Adrenal gland (tissue), 12 donors: ENCODE results near the gene H2AZ2. TPM values are rescaled to one million over a fixed set of nuclear protein-coding genes. Genes with fewer than 3 reads are reported as not detected.

ENCODE experiments used
- DNase-seq, 7 donors: peaks; one replicate each; pipeline ENCODE4 v3.0.0-alpha.2; 2019 to 2020
- H3K27ac ChIP-seq, 5 donors: fragments of 200-600 bp; sonication (generic) in 4 of 5; 1 replicate in 3 of 5; 2 replicates in 2 of 5; pipeline versions ENCODE4 v1.5.1 to v1.8.0; 2016 to 2020; ENCODE audit warnings: mild to moderate bottlenecking in 1 of 5
- H3K27me3 ChIP-seq: fragments of 200-600 bp; 2 replicates; pipeline ENCODE4 v1.8.0; 2021
- H3K36me3 ChIP-seq, 2 donors: fragments of 200-600 bp; replicated peaks in 1 of 2; 1 replicate in 1 of 2; 2 replicates in 1 of 2; pipeline versions ENCODE4 v1.5.1 to v1.8.0; 2018 to 2022
- H3K4me1 ChIP-seq, 2 donors: fragments of 200-600 bp; replicated peaks in 1 of 2; 1 replicate in 1 of 2; 2 replicates in 1 of 2; pipeline versions ENCODE4 v1.5.1 to v1.8.0; 2018 to 2021
- H3K4me3 ChIP-seq, 4 donors: fragments of 200-600 bp; sonication (generic) in 3 of 4; one replicate each; pipeline ENCODE4 v1.5.1; 2016 to 2018
- H3K9me3 ChIP-seq, 3 donors: fragments of 200-600 bp; sonication (generic) in 1 of 3; replicated peaks in 1 of 3; 1 replicate in 2 of 3; 2 replicates in 1 of 3; pipeline versions ENCODE4 v1.5.1 to v1.8.0; 2016 to 2021
- POLR2A ChIP-seq, 2 donors: fragments of 450-650 bp; IDR thresholded peaks; one replicate each; pipeline ENCODE4 v1.6.1; 2017; ENCODE audit warnings: antibody characterized with exemption in 2 of 2, mild to moderate bottlenecking in 2 of 2, moderate library complexity in 1 of 2
- WGBS, 4 donors: extraction: QIAGEN DNeasy Blood & Tissue Kit in 2 of 4; methylation state at CpG; one replicate each; pipeline versions ENCODE4 v1.1.5 to v1.1.7; 2013 to 2017; 5-methylcytosine and 5-hydroxymethylcytosine counted together
- intact Hi-C, 2 donors: fragments of 100-400 bp; cut with DNase I; formaldehyde crosslinking; loops; one replicate each; pipeline versions ENCODE4 v1.14.1 to v1.15.0; 2022 to 2023
- polyA plus RNA-seq, 3 donors: library from polyadenylated mRNA; stranded (reverse); fragments of 200-250 nt in 2 of 3; fragments of 350-450 nt in 1 of 3; fragmentation: Illumina TruSeq in 1 of 3; extraction: RNeasy Lipid Tissue Mini Kit (QIAGEN cat#74804) in 1 of 3; gene quantifications; one replicate each; pipeline ENCODE4 v1.2.3, GENCODE V29; 2013 to 2014
- total RNA-seq, 9 donors: library from RNA; depleted of rRNA in 4 of 9; stranded (reverse); fragments of >200 nt in 4 of 9; fragments of 120-200 nt in 1 of 9; fragmentation: NEBNext Ultra II Directional in 1 of 9; extraction: Animal tissue kit (Norgen Biotek cat#: 25700) in 1 of 9; gene quantifications; one replicate each; pipeline versions ENCODE4 v1.1.0 to v1.2.4, GENCODE V29; 2013 to 2023
- TF ChIP-seq, protein P1 (sequence below), 6 experiments: fragments of 450-650 bp in 4 of 6; fragments of 200-600 bp in 2 of 6; sonication (generic) in 1 of 6; IDR thresholded peaks; 1 replicate in 5 of 6; 2 replicates in 1 of 6; pipeline versions ENCODE4 v1.5.1 to v1.8.0; 2016 to 2021; ENCODE audit warnings: antibody characterized with exemption in 6 of 6, mild to moderate bottlenecking in 2 of 6, moderate library complexity in 1 of 6
- donor health status: healthy with polysubstance abuse.
- donor health status: Bipolar disorder and iron deficiency.
- donor health status: DM: yes; HTN: yes; CAD: no.
- donor health status: DM: no; HTN: no; CAD: no.
- donor health status: DM: no; HTN: no; CAD: no.
- donor health status: DM: yes; HTN: yes; CAD: no.

Gene H2AZ2
- total and polyA plus RNA-seq, 12 donors, result 62.7 to 158 (median 111) TPM

DNA sequence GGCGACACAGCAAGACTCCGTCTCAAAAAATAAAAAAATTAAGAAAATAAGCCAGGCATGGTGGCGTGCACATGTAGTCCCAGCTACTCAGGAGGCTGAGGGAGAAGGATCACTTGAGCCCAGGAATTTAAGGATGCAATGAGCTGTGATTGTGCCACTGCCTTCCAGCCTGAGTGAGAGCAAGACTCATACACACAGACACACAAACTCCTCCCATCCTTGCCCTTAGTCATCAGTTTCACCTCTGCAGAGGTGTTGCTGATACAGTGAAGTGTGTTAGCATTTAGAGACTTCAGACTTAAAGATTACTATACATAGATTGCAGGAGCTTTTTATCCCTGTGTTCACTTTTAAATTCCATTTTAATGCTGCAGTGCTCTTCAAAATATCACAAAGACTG lies 5.5 kb upstream of the H2AZ2 start:
- no peak for TF ChIP-seq POLR2A (IDR thresholded peaks at IDR 0.05)
- TF ChIP-seq, protein P1, sequence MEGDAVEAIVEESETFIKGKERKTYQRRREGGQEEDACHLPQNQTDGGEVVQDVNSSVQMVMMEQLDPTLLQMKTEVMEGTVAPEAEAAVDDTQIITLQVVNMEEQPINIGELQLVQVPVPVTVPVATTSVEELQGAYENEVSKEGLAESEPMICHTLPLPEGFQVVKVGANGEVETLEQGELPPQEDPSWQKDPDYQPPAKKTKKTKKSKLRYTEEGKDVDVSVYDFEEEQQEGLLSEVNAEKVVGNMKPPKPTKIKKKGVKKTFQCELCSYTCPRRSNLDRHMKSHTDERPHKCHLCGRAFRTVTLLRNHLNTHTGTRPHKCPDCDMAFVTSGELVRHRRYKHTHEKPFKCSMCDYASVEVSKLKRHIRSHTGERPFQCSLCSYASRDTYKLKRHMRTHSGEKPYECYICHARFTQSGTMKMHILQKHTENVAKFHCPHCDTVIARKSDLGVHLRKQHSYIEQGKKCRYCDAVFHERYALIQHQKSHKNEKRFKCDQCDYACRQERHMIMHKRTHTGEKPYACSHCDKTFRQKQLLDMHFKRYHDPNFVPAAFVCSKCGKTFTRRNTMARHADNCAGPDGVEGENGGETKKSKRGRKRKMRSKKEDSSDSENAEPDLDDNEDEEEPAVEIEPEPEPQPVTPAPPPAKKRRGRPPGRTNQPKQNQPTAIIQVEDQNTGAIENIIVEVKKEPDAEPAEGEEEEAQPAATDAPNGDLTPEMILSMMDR (IDR thresholded peaks at IDR 0.05), result no peak
- no peaks in the 10 kb centered on the region for H3K36me3 ChIP-seq
- no peaks in the 10 kb centered on the region for H3K27me3 ChIP-seq
- H3K4me1 ChIP-seq, result no peaks in the 10 kb centered on the region
- H3K4me3 ChIP-seq, result no peak overlapping the region
- 73 to 83% (median 76%) methylated on average over 3 of the region's 3 CpGs for WGBS, 4 donors
- intact Hi-C loops, result no loop called here
- no peak overlapping the region for H3K27ac ChIP-seq
- DNase-seq, result no peak
- H3K9me3 ChIP-seq, result no peaks in the 10 kb centered on the region

DNA sequence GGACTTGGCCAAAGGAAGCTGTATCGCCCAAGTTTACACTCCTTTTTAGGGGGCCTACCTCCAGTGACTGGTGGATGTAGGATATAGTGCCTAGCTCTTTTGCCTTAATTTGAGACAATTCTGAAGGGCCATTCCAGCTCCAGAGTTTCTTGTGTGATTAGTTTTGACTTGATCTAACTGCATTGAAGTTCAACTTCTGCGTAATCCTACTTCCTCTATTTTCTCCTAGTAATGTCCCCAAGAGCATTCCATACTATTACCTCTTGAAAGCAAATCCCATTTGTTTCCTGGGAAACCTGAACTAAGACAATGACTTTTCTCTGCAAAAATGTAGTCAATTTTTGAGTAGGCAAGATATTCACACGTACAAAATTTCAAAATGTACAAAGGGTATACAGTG lies 4.7 kb upstream of the H2AZ2 start:
- Histone ChIP-seq H3K4me1 (no peaks in the 10 kb centered on the region), H3K36me3 (no peaks in the 10 kb centered on the region), H3K9me3 (no peaks in the 10 kb centered on the region), H3K27me3 (no peaks in the 10 kb centered on the region), H3K4me3 (no peak overlapping the region), H3K27ac (no peak overlapping the region)
- 78 to 88% (median 84%) methylated on average over 3 of the region's 3 CpGs for WGBS, 4 donors
- intact Hi-C loops, result no loop called here
- TF ChIP-seq, protein P1 (IDR thresholded peaks at IDR 0.05), result no peak
- no peak for TF ChIP-seq POLR2A (IDR thresholded peaks at IDR 0.05)
- no peak for DNase-seq

DNA sequence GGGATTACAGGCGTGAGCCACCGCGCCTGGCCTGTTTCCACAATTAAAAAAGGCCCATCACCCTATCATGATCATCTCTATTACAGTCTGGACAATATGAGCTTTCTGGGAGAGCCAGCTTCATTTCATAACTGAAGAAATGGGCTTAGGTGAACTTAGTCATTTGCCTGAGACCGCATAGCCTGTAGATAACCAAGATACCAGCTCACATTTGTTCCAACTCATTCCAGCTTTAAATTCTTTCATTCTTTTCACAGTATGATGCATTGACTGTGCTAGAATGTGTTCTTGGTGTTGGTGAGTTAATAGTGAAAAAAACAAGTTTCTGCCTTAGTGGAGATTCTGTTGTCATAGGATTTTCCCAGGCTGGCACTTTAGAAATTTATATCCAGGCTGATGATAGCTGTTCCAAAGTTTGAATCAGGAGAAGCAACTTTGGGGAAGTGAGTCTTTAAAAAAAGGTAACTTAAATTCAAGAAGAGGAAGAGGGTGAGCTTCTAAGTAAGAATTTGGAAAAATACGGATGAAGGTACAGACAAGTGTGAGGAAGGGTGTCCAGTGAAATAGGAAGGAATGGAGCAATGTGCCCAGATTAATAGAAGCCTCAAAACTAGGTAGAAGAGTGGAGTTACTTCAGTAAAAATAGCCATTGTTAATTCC lies 2.1 kb upstream of the H2AZ2 start:
- Histone ChIP-seq H3K4me1 (peaks cover 0 to 17% of the 10 kb centered on the region in 2 donors), H3K36me3 (no peaks in the 10 kb centered on the region), H3K9me3 (no peaks in the 10 kb centered on the region), H3K4me3 (no peak overlapping the region), H3K27me3 (no peaks in the 10 kb centered on the region), H3K27ac (no peak overlapping the region)
- intact Hi-C loops, result loop anchor here in 1 of 2 donors (5.0 kb wide), 1 partner anchor 258 kb away; no protein-coding TSS in a partner anchor
- no peak for DNase-seq
- TF ChIP-seq, protein P1 (IDR thresholded peaks at IDR 0.05), result no peak
- no peak for TF ChIP-seq POLR2A (IDR thresholded peaks at IDR 0.05)
- 75 to 86% (median 75%) methylated on average over 5 of the region's 5 CpGs for WGBS, 4 donors

DNA sequence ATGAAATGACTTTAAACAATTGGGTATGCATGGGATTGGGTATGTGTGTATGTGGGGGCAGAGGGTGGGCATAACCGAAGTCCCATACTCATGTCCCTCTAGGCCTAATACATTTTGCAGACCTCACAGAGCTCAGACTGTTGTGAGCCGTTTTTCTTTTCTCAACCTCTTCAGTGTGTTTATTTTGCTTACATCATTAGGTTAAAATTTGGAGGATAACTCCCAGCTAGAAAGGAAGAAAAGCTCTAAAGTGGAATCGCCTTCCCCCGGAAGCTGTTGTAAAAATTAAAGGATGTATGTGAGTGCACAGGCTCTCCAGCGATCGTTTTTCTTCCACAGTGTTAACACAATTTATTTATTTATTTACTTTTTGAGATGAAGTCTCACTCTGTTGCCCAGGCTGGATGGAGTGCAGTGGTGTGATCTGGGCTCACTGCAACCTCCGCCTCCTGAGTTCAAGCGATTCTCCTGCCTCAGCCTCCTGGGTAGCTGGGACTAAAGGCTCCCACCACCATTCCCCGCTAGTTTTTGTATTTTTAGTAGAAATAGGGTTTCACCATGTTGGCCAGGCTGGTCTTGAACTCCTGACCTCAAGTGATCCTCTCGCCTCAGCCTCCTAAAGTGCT lies 1.5 kb upstream of the H2AZ2 start:
- peaks cover 0 to 23% of the 10 kb centered on the region in 2 donors for H3K4me1 ChIP-seq
- no peak overlapping the region for H3K4me3 ChIP-seq
- H3K27ac ChIP-seq, result no peak overlapping the region
- DNase-seq, result no peak
- H3K36me3 ChIP-seq, result no peaks in the 10 kb centered on the region
- intact Hi-C loops, result loop anchor here in 1 of 2 donors (5.0 kb wide), 1 partner anchor 257 kb away; no protein-coding TSS in a partner anchor
- WGBS, 4 donors, result 74 to 80% (median 78%) methylated on average over 10 of the region's 10 CpGs
- TF ChIP-seq, protein P1 (IDR thresholded peaks at IDR 0.05), result no peak
- TF ChIP-seq POLR2A (IDR thresholded peaks at IDR 0.05), result no peak
- H3K9me3 ChIP-seq, result no peaks in the 10 kb centered on the region
- no peaks in the 10 kb centered on the region for H3K27me3 ChIP-seq
